HCT116 (cell line): Measurements from ENCODE around the gene AHI1.

Experiments used
- CTCF ChIP-seq, 3 experiments: fragments of 200-600 bp in 1 of 3; sonication (generic) in 1 of 3; IDR thresholded peaks in 2 of 3; conservative IDR thresholded peaks in 1 of 3; 2 replicates each; pipeline ENCODE4 v1.5.1; 2012 to 2017; ENCODE audit warnings: low read depth in 2 of 3, low read length in 2 of 3, antibody characterized with exemption in 1 of 3, borderline replicate concordance in 1 of 3, control low read depth in 1 of 3, mild to moderate bottlenecking in 1 of 3, mixed read lengths in 1 of 3, mixed run types in 1 of 3, moderate library complexity in 1 of 3; ENCODE audit not compliant: insufficient read depth in 1 of 3
- EGR1 ChIP-seq: IDR thresholded peaks from 2 replicates; pipeline ENCODE4 v1.6.1; 2012; ENCODE audit warnings: low read depth
- EZH2 ChIP-seq: fragments of 200-600 bp; sonication (generic); IDR thresholded peaks from 2 replicates; pipeline ENCODE4 v1.6.1; 2017; ENCODE audit warnings: antibody characterized with exemption, mixed run types
- JUND ChIP-seq: IDR thresholded peaks from 2 replicates; pipeline ENCODE4 v1.6.1; 2012
- POLR2A ChIP-seq: IDR thresholded peaks from 2 replicates; pipeline ENCODE4 v1.7.0; 2011; ENCODE audit warnings: borderline replicate concordance; ENCODE audit not compliant: insufficient read depth, insufficient read length; ENCODE audit errors: extremely low read depth
- SRF ChIP-seq: IDR thresholded peaks from 2 replicates; pipeline ENCODE4 v1.6.1; 2012; ENCODE audit warnings: low read depth
- YY1 ChIP-seq: IDR thresholded peaks from 2 replicates; pipeline ENCODE4 v1.6.1; 2011; ENCODE audit warnings: low read length, low read depth, moderate library complexity, mild to moderate bottlenecking; ENCODE audit not compliant: insufficient replicate concordance; ENCODE audit errors: extremely low read depth
- TF ChIP-seq, protein P1 (sequence below): IDR thresholded peaks from 2 replicates; pipeline ENCODE4 v1.6.1; 2011; ENCODE audit warnings: mild to moderate bottlenecking, low read length, moderate library complexity; ENCODE audit not compliant: insufficient replicate concordance; ENCODE audit errors: extremely low read depth
- TF ChIP-seq, protein P2 (sequence below): IDR thresholded peaks from 2 replicates; pipeline ENCODE4 v1.6.1; 2012

GRCh38 chr6:135325624-135326424 lies 171.7 kb downstream of the AHI1 start:
- no peak for TF ChIP-seq EZH2
- TF ChIP-seq POLR2A, result no peak
- TF ChIP-seq, protein P1, sequence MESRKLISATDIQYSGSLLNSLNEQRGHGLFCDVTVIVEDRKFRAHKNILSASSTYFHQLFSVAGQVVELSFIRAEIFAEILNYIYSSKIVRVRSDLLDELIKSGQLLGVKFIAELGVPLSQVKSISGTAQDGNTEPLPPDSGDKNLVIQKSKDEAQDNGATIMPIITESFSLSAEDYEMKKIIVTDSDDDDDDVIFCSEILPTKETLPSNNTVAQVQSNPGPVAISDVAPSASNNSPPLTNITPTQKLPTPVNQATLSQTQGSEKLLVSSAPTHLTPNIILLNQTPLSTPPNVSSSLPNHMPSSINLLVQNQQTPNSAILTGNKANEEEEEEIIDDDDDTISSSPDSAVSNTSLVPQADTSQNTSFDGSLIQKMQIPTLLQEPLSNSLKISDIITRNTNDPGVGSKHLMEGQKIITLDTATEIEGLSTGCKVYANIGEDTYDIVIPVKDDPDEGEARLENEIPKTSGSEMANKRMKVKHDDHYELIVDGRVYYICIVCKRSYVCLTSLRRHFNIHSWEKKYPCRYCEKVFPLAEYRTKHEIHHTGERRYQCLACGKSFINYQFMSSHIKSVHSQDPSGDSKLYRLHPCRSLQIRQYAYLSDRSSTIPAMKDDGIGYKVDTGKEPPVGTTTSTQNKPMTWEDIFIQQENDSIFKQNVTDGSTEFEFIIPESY, result no peak
- TF ChIP-seq, protein P2, sequence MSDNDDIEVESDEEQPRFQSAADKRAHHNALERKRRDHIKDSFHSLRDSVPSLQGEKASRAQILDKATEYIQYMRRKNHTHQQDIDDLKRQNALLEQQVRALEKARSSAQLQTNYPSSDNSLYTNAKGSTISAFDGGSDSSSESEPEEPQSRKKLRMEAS, result no peak
- no peak for TF ChIP-seq JUND
- TF ChIP-seq SRF, result no peak
- no peak for TF ChIP-seq EGR1
- no peak for TF ChIP-seq CTCF (IDR thresholded peaks at IDR 0.05 in 2 of 3, conservative IDR thresholded peaks at IDR 0.05 in 1 of 3; ENCODE audit: borderline replicate concordance in 1 of 3, insufficient read depth in 1 of 3, low read depth in 2 of 3, low read length in 2 of 3)
- no peak for TF ChIP-seq YY1
